ENCODE data around the gene CD164.

GRCh38 chr6:109372130-109372529 is 10.1 kb downstream of the CD164 start:
- TF ChIP-seq CTCF (IDR thresholded peaks at IDR 0.05) (no peak), POLR2AphosphoS5 (IDR thresholded peaks at IDR 0.05) (no peak), POLR2A (IDR thresholded peaks at IDR 0.05) (no peak)

Data from gastroesophageal sphincter (tissue), 3 donors.